Lung (tissue), 12 donors: ENCODE data around the gene DPP3. TPM values are rescaled to one million over a fixed set of nuclear protein-coding genes. Genes with fewer than 3 reads are reported as not detected.

Source experiments
- ATAC-seq: fragments of 200-7000 bp; cut with Tn5 transposase; one replicate; pipeline ENCODE4 v1.9.1; 2020; ENCODE audit warnings: moderate number of reproducible peaks; ENCODE audit not compliant: insufficient read depth, low FRiP score
- DNase-seq, 3 donors: peaks; one replicate each; pipeline ENCODE4 v3.0.0-alpha.2; 2013 to 2017
- H3K27ac ChIP-seq, 2 donors: one replicate each; pipeline ENCODE4 v1.5.1; 2013; ENCODE audit warnings: mild to moderate bottlenecking in 2 of 2, moderate library complexity in 2 of 2, control low read depth in 1 of 2, inconsistent platforms in 1 of 2, low read depth in 1 of 2, low read length in 1 of 2
- H3K27me3 ChIP-seq, 3 donors: one replicate each; pipeline ENCODE4 v1.5.1; 2013; ENCODE audit warnings: low read length in 2 of 3; ENCODE audit not compliant: control insufficient read depth in 3 of 3, insufficient read depth in 3 of 3
- H3K36me3 ChIP-seq, 4 donors: one replicate each; pipeline ENCODE4 v1.5.1; 2013; ENCODE audit warnings: low read length in 4 of 4, mild to moderate bottlenecking in 1 of 4, moderate library complexity in 1 of 4; ENCODE audit not compliant: control insufficient read depth in 4 of 4, insufficient read depth in 4 of 4
- H3K4me1 ChIP-seq, 5 donors: one replicate each; pipeline ENCODE4 v1.5.1; 2013; ENCODE audit warnings: low read length in 5 of 5, mild to moderate bottlenecking in 2 of 5, moderate library complexity in 1 of 5; ENCODE audit not compliant: control insufficient read depth in 5 of 5, insufficient read depth in 5 of 5
- H3K4me3 ChIP-seq: one replicate; pipeline ENCODE4 v1.5.1; 2013; ENCODE audit warnings: mild to moderate bottlenecking, control low read depth, moderate library complexity
- H3K9ac ChIP-seq, 2 donors: one replicate each; pipeline ENCODE4 v1.5.1; 2013; ENCODE audit warnings: low read length in 2 of 2, control low read depth in 1 of 2; ENCODE audit not compliant: insufficient read depth in 1 of 2
- H3K9me3 ChIP-seq, 4 donors: one replicate each; pipeline ENCODE4 v1.5.1; 2013; ENCODE audit warnings: low read length in 3 of 4, mild to moderate bottlenecking in 1 of 4, moderate library complexity in 1 of 4; ENCODE audit not compliant: control insufficient read depth in 4 of 4, insufficient read depth in 3 of 4
- WGBS, 2 donors: extraction: QIAGEN DNeasy Blood & Tissue Kit; methylation state at CpG; one replicate each; pipeline ENCODE4 v1.1.7; 2013; 5-methylcytosine and 5-hydroxymethylcytosine counted together
- polyA plus RNA-seq, 2 donors: library from polyadenylated mRNA; stranded (reverse); fragments of 200-250 nt; gene quantifications; one replicate each; pipeline ENCODE4 v1.2.1, GENCODE V29; 2013
- total RNA-seq, 2 donors: library from RNA; depleted of rRNA in 1 of 2; stranded (reverse); fragments of >200 nt in 1 of 2; gene quantifications; one replicate each; pipeline ENCODE4 v1.2.1, GENCODE V29; 2014 to 2021
- TF ChIP-seq, protein P1 (sequence below): IDR thresholded peaks from 2 replicates; pipeline ENCODE4 v1.5.1; 2012; ENCODE audit warnings: mild to moderate bottlenecking; ENCODE audit errors: control extremely low read depth, extremely low read depth
- donor health status: control.
- donor health status: control.
- donor health status: Bipolar disorder and iron deficiency.
- donor health status: healthy.
- donor health status: DM: yes; HTN: yes; CAD: no.

DPP3 gene
- total and polyA plus RNA-seq, 4 donors = 25.4 to 76.3 (median 44.7) TPM

DNA sequence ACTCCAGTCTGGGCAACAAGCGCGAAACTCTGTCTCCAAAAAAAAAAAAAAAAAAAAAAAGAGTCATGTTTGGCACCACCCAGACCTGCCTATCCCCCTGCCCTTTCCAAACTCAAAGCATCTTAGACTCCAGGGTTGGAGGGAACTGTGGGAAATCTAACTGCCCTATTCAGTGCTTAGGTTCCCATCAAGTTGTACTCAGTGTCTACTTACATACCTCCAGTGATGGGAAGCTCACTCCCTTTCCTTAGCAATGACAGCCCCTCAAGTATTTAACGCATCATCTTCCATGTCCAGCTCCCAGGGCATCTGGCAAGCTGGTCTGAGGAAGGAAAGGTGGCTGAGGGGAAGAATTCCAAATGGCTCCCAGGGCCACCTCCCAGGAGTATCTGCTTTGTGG is 69.5 kb downstream of the DPP3 start:
- Histone ChIP-seq H3K36me3 (no peaks in the 10 kb centered on the region), H3K27me3 (peaks cover 0 to 2% (median 0%) of the 10 kb centered on the region in 3 donors), H3K9me3 (no peaks in the 10 kb centered on the region), H3K27ac (no peak overlapping the region), H3K4me3 (no peak overlapping the region), H3K4me1 (peaks cover 0 to 9% (median 3%) of the 10 kb centered on the region in 5 donors), H3K9ac (no peak overlapping the region)
- DNase-seq (no peak), ATAC-seq (no peak)
- WGBS, 2 donors = 94 to 100% methylated on average over 1 to 3 of the region's 3 CpGs
- TF ChIP-seq, protein P1, sequence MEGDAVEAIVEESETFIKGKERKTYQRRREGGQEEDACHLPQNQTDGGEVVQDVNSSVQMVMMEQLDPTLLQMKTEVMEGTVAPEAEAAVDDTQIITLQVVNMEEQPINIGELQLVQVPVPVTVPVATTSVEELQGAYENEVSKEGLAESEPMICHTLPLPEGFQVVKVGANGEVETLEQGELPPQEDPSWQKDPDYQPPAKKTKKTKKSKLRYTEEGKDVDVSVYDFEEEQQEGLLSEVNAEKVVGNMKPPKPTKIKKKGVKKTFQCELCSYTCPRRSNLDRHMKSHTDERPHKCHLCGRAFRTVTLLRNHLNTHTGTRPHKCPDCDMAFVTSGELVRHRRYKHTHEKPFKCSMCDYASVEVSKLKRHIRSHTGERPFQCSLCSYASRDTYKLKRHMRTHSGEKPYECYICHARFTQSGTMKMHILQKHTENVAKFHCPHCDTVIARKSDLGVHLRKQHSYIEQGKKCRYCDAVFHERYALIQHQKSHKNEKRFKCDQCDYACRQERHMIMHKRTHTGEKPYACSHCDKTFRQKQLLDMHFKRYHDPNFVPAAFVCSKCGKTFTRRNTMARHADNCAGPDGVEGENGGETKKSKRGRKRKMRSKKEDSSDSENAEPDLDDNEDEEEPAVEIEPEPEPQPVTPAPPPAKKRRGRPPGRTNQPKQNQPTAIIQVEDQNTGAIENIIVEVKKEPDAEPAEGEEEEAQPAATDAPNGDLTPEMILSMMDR = no peak

DNA sequence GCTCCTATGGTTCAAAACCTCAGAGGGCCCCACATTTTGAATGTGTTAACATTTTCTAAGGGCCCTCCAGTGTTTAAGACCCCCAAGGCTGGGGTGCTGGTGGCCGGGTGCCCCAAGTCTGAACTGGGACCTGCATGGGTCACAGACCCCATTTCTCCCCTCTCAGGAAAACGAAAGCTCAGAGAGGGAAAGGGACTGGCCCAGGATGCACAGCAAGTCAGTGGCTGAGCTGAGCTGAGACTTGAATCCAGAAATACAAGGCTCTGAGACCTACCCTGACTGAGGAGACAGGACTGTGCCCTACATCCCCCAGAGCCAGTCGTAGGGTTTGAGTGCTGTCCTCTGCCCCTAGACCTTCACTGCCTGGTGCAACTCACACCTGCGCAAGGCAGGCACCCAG is 70.7 kb downstream of the DPP3 start:
- ATAC-seq = no peak
- Histone ChIP-seq H3K4me3 (no peak overlapping the region), H3K9me3 (no peaks in the 10 kb centered on the region), H3K9ac (no peak overlapping the region), H3K36me3 (no peaks in the 10 kb centered on the region), H3K27ac (no peak overlapping the region), H3K4me1 (peaks cover 0 to 5% (median 0%) of the 10 kb centered on the region in 5 donors), H3K27me3 (peaks cover 0 to 2% (median 0%) of the 10 kb centered on the region in 3 donors)
- TF ChIP-seq, protein P1 = no peak
- WGBS, 2 donors = 83 to 90% methylated on average over 4 of the region's 4 CpGs
- no peak for DNase-seq

DNA sequence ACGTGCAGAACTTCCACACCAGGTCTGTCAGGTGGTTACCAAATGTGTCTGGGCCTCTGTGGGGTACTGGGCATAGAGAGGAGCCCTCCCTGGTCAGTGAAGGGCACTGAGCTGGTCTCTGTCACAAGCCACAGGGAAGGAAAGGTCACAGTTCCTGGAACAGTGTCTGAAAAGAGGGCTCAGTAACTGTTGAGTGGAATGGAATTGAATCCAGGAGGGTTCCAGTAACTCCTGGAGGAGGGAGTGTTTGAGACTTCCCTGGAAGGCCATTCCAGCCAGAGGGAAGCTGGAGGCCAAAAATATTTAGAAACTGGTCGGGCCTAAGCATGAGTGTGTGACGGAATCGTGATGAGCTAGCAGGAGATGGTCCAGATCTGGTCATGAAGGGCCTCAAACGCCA is 74.4 kb downstream of the DPP3 start:
- H3K9ac ChIP-seq = no peak overlapping the region
- no peak overlapping the region for H3K4me3 ChIP-seq
- no peak overlapping the region for H3K27ac ChIP-seq
- H3K4me1 ChIP-seq = peaks cover 0 to 4% (median 0%) of the 10 kb centered on the region in 5 donors
- TF ChIP-seq, protein P1 = no peak
- ATAC-seq (no peak), DNase-seq (no peak)
- no peaks in the 10 kb centered on the region for H3K9me3 ChIP-seq
- H3K36me3 ChIP-seq = no peaks in the 10 kb centered on the region
- 77 to 81% methylated on average over 5 of the region's 5 CpGs for WGBS, 2 donors
- H3K27me3 ChIP-seq = peaks cover 0 to 15% (median 12%) of the 10 kb centered on the region in 3 donors

- Histone ChIP-seq H3K4me3 (no peak overlapping the region), H3K27ac (no peak overlapping the region), H3K4me1 (peaks cover 0 to 4% (median 0%) of the 10 kb centered on the region in 5 donors), H3K9me3 (no peaks in the 10 kb centered on the region), H3K27me3 (peaks cover 0 to 15% (median 12%) of the 10 kb centered on the region in 3 donors), H3K9ac (no peak overlapping the region), H3K36me3 (no peaks in the 10 kb centered on the region)
- DNase-seq = no peak
- no peak for ATAC-seq
- TF ChIP-seq, protein P1 = no peak
- 70 to 91% methylated on average over 3 of the region's 3 CpGs for WGBS, 2 donors
Observed at GRCh38 chr11:66555416-66555815, 75.2 kb downstream of the DPP3 start.
